Panc1 (cell line): ENCODE data around the gene NLRP12. TPM values are rescaled to one million over a fixed set of nuclear protein-coding genes. Genes with fewer than 3 reads are reported as not detected.
"Not testable (repeated sequence)": the region's sequence is repeated elsewhere in the genome, so short reads cannot be mapped to it uniquely, and the experiment has no call there.

Experiments
- ATAC-seq: fragments of 200-7000 bp; cut with Tn5 transposase; 2 replicates; pipeline ENCODE4 v1.9.1; 2020; ENCODE audit warnings: mild to moderate bottlenecking, moderate library complexity
- BruUV-seq: library from RNA; stranded (reverse); fragments of 400-500 nt; replicated peaks from 2 replicates; lab custom pipeline; 2021; lab: Mats Ljungman, UMichigan
- CTCF ChIA-PET: fragments of 300-600 bp; sonication (Branson Sonifier 250); formaldehyde crosslinking; loops from one replicate; lab custom pipeline; 2022; ENCODE audit warnings: antibody characterized with exemption; lab: Charles Lee
- POLR2A ChIA-PET: fragments of 300-600 bp; sonication (Branson Sonifier 250); formaldehyde crosslinking; loops from one replicate; lab custom pipeline; 2022; ENCODE audit warnings: antibody characterized with exemption; lab: Charles Lee
- DNase-seq: peaks from one replicate; pipeline ENCODE4 v3.0.0-alpha.2; 2010; ENCODE audit warnings: low read depth, low spot score
- H3K27ac ChIP-seq: 2 replicates; pipeline ENCODE4 v1.5.1; 2011; ENCODE audit warnings: mild to moderate bottlenecking, low read length, inconsistent platforms
- H3K27me3 ChIP-seq: fragments of 200-500 bp; sonication (Bioruptor generic); 2 replicates; pipeline ENCODE4 v1.6.0; 2014; ENCODE audit warnings: low read length, inconsistent platforms; ENCODE audit not compliant: control insufficient read depth, insufficient read depth
- H3K36me3 ChIP-seq: fragments of 200-500 bp; sonication (Bioruptor generic); 2 replicates; pipeline ENCODE4 v1.5.1; 2014; ENCODE audit warnings: inconsistent platforms, mild to moderate bottlenecking, low read length, moderate library complexity; ENCODE audit not compliant: control insufficient read depth, insufficient read depth
- H3K4me1 ChIP-seq: 2 replicates; pipeline ENCODE4 v1.5.1; 2011; ENCODE audit warnings: inconsistent platforms, mild to moderate bottlenecking, low read length, moderate library complexity; ENCODE audit not compliant: control insufficient read depth, insufficient read depth
- H3K4me3 ChIP-seq, 2 experiments: 2 replicates each; pipeline ENCODE4 v1.5.1; 2011 to 2012; ENCODE audit warnings: low read depth in 2 of 2, low read length in 2 of 2, mild to moderate bottlenecking in 2 of 2, inconsistent platforms in 1 of 2, moderate library complexity in 1 of 2
- H3K9me3 ChIP-seq: fragments of 200-500 bp; sonication (Bioruptor generic); 2 replicates; pipeline ENCODE4 v1.5.1; 2014; ENCODE audit warnings: low read depth, mild to moderate bottlenecking, inconsistent platforms, low read length, moderate library complexity; ENCODE audit not compliant: control insufficient read depth, insufficient read depth
- CTCF ChIP-seq: fragments of 450-650 bp; IDR thresholded peaks from 2 replicates; pipeline ENCODE4 v1.5.1; 2017; ENCODE audit warnings: mild to moderate bottlenecking
- POLR2AphosphoS5 ChIP-seq: IDR thresholded peaks from 2 replicates; pipeline ENCODE4 v1.6.1; 2012; ENCODE audit warnings: mild to moderate bottlenecking, low read depth, low read length, moderate library complexity
- REST ChIP-seq, 2 experiments: IDR thresholded peaks; 2 replicates each; pipeline ENCODE4 v1.6.1; 2011 to 2012; ENCODE audit warnings: low read depth in 2 of 2, control low read depth in 1 of 2, low read length in 1 of 2, mild to moderate bottlenecking in 1 of 2, moderate library complexity in 1 of 2; ENCODE audit not compliant: insufficient read depth in 1 of 2
- SIN3A ChIP-seq: IDR thresholded peaks from 2 replicates; pipeline ENCODE4 v1.6.1; 2012; ENCODE audit warnings: low read depth, mild to moderate bottlenecking, low read length, moderate library complexity, borderline replicate concordance; ENCODE audit not compliant: insufficient read depth
- TCF7L2 ChIP-seq: IDR thresholded peaks from 2 replicates; pipeline ENCODE4 v1.6.1; 2011; ENCODE audit warnings: mild to moderate bottlenecking, low read depth, low read length, inconsistent platforms
- in situ Hi-C: cut with HindIII; loops from 2 replicates; pipeline ENCODE4 v1.10.0; 2016; ENCODE audit warnings: low sequenced_read_pairs, low pct_unique_long_range_greater_than_20kb
- intact Hi-C: fragments of 100-400 bp; cut with micrococcal nuclease; formaldehyde crosslinking; loops from one replicate; pipeline ENCODE4 v1.10.0; 2022; ENCODE audit not compliant: unreplicated experiment
- total RNA-seq: library from RNA; stranded (reverse); gene quantifications from one replicate; pipeline ENCODE4 v1.2.1, GENCODE V29; 2021; ENCODE audit not compliant: unreplicated experiment

The NLRP12 gene
- total RNA-seq, 1 experiment from 2014 or later: 0.05 TPM

GRCh38 chr19:53771144-53771543 lies 53.0 kb downstream of the NLRP12 start:
- intact Hi-C loops (no loop called here), in situ Hi-C loops (no loop called here)
- ATAC-seq (no peak), DNase-seq (no peak)
- no peak overlapping the region for H3K27ac ChIP-seq
- 0 out of 2 replicates have a peak, but pooled peaks cover 4% of the 10 kb centered on the region for H3K4me1 ChIP-seq
- BruUV-seq: no TSS peak
- H3K4me3 ChIP-seq: no peak overlapping the region
- no peaks in the 10 kb centered on the region for H3K36me3 ChIP-seq
- no peaks in the 10 kb centered on the region for H3K27me3 ChIP-seq
- POLR2A ChIA-PET: interaction anchor here (0.6 kb wide), 1 partner anchor 393 kb away, joined by 4 read pairs; no protein-coding TSS in a partner anchor
- CTCF ChIA-PET: no interaction called here
- TF ChIP-seq POLR2AphosphoS5 (no peak), REST (IDR thresholded peaks at IDR 0.05; ENCODE audit: insufficient read depth in 1 of 2, low read depth in 2 of 2, low read length in 1 of 2) (no peak), TCF7L2 (no peak), CTCF (no peak), SIN3A (no peak)
- no peaks in the 10 kb centered on the region for H3K9me3 ChIP-seq

GRCh38 chr19:53769696-53770309 lies 54.3 kb downstream of the NLRP12 start:
- H3K4me3 ChIP-seq, POLR2A ChIA-PET, H3K27me3 ChIP-seq, intact Hi-C loops, H3K9me3 ChIP-seq, ATAC-seq, DNase-seq, BruUV-seq, H3K27ac ChIP-seq, in situ Hi-C loops, H3K36me3 ChIP-seq, H3K4me1 ChIP-seq: not testable (repeated sequence)
- CTCF ChIA-PET: interaction anchor here (0.7 kb wide), 1 partner anchor 23 kb away, joined by 6 read pairs; no protein-coding TSS in a partner anchor

GRCh38 chr19:53768401-53768800 lies 55.7 kb downstream of the NLRP12 start:
- BruUV-seq: no TSS peak
- ChIA-PET POLR2A (no interaction called here), CTCF (no interaction called here)
- Histone ChIP-seq H3K4me3 (no peak overlapping the region), H3K27me3 (no peaks in the 10 kb centered on the region), H3K9me3 (no peaks in the 10 kb centered on the region), H3K4me1 (0 out of 2 replicates have a peak, but pooled peaks cover 4% of the 10 kb centered on the region), H3K27ac (no peak overlapping the region), H3K36me3 (no peaks in the 10 kb centered on the region)
- no peak for DNase-seq
- ATAC-seq: no peak
- intact Hi-C loops (no loop called here), in situ Hi-C loops (no loop called here)
- TF ChIP-seq SIN3A (no peak), TCF7L2 (no peak), REST (IDR thresholded peaks at IDR 0.05; ENCODE audit: insufficient read depth in 1 of 2, low read depth in 2 of 2, low read length in 1 of 2) (no peak), POLR2AphosphoS5 (no peak), CTCF (no peak)
